PFSK-1 (cell line): ENCODE measurements around the gene HS6ST1.

ENCODE experiments used
- FOXP2 ChIP-seq: optimal IDR thresholded peaks from 2 replicates; pipeline ENCODE3; 2011; ENCODE audit warnings: borderline replicate concordance, control low read depth, inconsistent platforms; ENCODE audit not compliant: insufficient read depth; ENCODE audit errors: extremely low read length, extremely low read depth
- POLR2AphosphoS5 ChIP-seq: IDR thresholded peaks from 2 replicates; pipeline ENCODE4 v1.6.1; 2012; ENCODE audit warnings: low read depth, mild to moderate bottlenecking, control low read depth, low read length, moderate library complexity
- REST ChIP-seq, 2 experiments: IDR thresholded peaks; 2 replicates each; pipeline versions ENCODE4 v1.6.1 to v1.8.0; 2011 to 2012; ENCODE audit warnings: low read depth in 2 of 2, low read length in 2 of 2, control low read depth in 1 of 2, inconsistent platforms in 1 of 2, mild to moderate bottlenecking in 1 of 2, moderate library complexity in 1 of 2; ENCODE audit not compliant: insufficient read depth in 1 of 2
- SIN3A ChIP-seq: IDR thresholded peaks from 2 replicates; pipeline ENCODE4 v1.6.1; 2012; ENCODE audit warnings: mild to moderate bottlenecking, low read length, moderate library complexity, borderline replicate concordance; ENCODE audit not compliant: insufficient read depth
- TAF1 ChIP-seq: IDR thresholded peaks from 2 replicates; pipeline ENCODE4 v1.6.1; 2012; ENCODE audit warnings: low read length, control low read depth, borderline replicate concordance; ENCODE audit not compliant: insufficient read depth

HS6ST1 gene

GRCh38 chr2:128291161-128291843 lies 27.4 kb downstream of the HS6ST1 start:
- TF ChIP-seq TAF1 (no peak), FOXP2 (no peak), SIN3A (no peak)

GRCh38 chr2:128290356-128290755 lies 28.3 kb downstream of the HS6ST1 start:
- no peak for TF ChIP-seq REST (IDR thresholded peaks at IDR 0.05; ENCODE audit: insufficient read depth in 1 of 2, low read depth in 2 of 2, low read length in 2 of 2)
- no peak for TF ChIP-seq TAF1
- TF ChIP-seq SIN3A = no peak
- no peak for TF ChIP-seq POLR2AphosphoS5
- no peak for TF ChIP-seq FOXP2

- TF ChIP-seq POLR2AphosphoS5 = no peak
- no peak for TF ChIP-seq REST (IDR thresholded peaks at IDR 0.05; ENCODE audit: insufficient read depth in 1 of 2, low read depth in 2 of 2, low read length in 2 of 2)
- TF ChIP-seq SIN3A = no peak
- no peak for TF ChIP-seq FOXP2
- no peak for TF ChIP-seq TAF1
Observed at GRCh38 chr2:128289439-128289838, 29.2 kb downstream of the HS6ST1 start.

GRCh38 chr2:128288781-128289180 lies 29.9 kb downstream of the HS6ST1 start:
- no peak for TF ChIP-seq FOXP2
- TF ChIP-seq REST (IDR thresholded peaks at IDR 0.05; ENCODE audit: insufficient read depth in 1 of 2, low read depth in 2 of 2, low read length in 2 of 2) = no peak
- TF ChIP-seq POLR2AphosphoS5 = no peak
- no peak for TF ChIP-seq TAF1
- no peak for TF ChIP-seq SIN3A

GRCh38 chr2:128287780-128288735 lies 30.6 kb downstream of the HS6ST1 start:
- TF ChIP-seq SIN3A (no peak), POLR2AphosphoS5 (no peak), REST (IDR thresholded peaks at IDR 0.05; ENCODE audit: insufficient read depth in 1 of 2, low read depth in 2 of 2, low read length in 2 of 2) (no peak), TAF1 (no peak), FOXP2 (no peak)
